PC-3 (cell line): ENCODE measurements around the gene SLC25A26. TPM values are rescaled to one million over a fixed set of nuclear protein-coding genes. Genes with fewer than 3 reads are reported as not detected.

Source experiments
- ATAC-seq: fragments of 200-7000 bp; cut with Tn5 transposase; 2 replicates; pipeline ENCODE4 v1.9.1; 2020; ENCODE audit warnings: mild to moderate bottlenecking, moderate library complexity
- BruUV-seq: library from RNA; stranded (reverse); fragments of 400-500 nt; replicated peaks from 2 replicates; lab custom pipeline; 2021; lab: Mats Ljungman, UMichigan
- CTCF ChIA-PET: fragments of 300-600 bp; sonication (Branson Sonifier 250); formaldehyde crosslinking; loops from one replicate; lab custom pipeline; 2022; ENCODE audit warnings: antibody characterized with exemption; lab: Charles Lee
- POLR2A ChIA-PET: fragments of 300-600 bp; sonication (Branson Sonifier 250); formaldehyde crosslinking; loops from one replicate; lab custom pipeline; 2022; ENCODE audit warnings: antibody characterized with exemption; ENCODE audit not compliant: unreplicated experiment; lab: Charles Lee
- DNase-seq: peaks from one replicate; pipeline ENCODE4 v3.0.0-alpha.2; 2015
- H2AFZ ChIP-seq: fragments of 300-600 bp; sonication (generic); 2 replicates; pipeline ENCODE4 v1.6.0; 2016; ENCODE audit warnings: antibody characterized with exemption, low read length
- H3F3A ChIP-seq: fragments of 300-600 bp; sonication (generic); one replicate; pipeline ENCODE4 v1.6.0; 2017; ENCODE audit warnings: antibody characterized with exemption, low read length, control low read depth, mild to moderate bottlenecking; ENCODE audit not compliant: unreplicated experiment
- H3K27ac ChIP-seq: fragments of 300-600 bp; sonication (generic); 2 replicates; pipeline ENCODE4 v1.5.1; 2016; ENCODE audit warnings: mild to moderate bottlenecking, low read length
- H3K27me3 ChIP-seq: fragments of 300-600 bp; sonication (generic); 2 replicates; pipeline ENCODE4 v1.6.1; 2016; ENCODE audit warnings: low read length, mixed read lengths
- H3K36me3 ChIP-seq: fragments of 300-600 bp; sonication (generic); 2 replicates; pipeline ENCODE4 v1.6.1; 2016; ENCODE audit warnings: low read depth, mixed run types, low read length, mixed read lengths
- H3K4me1 ChIP-seq: fragments of 300-600 bp; sonication (generic); 2 replicates; pipeline ENCODE4 v1.5.1; 2016; ENCODE audit warnings: low read length; ENCODE audit not compliant: insufficient read depth
- H3K4me2 ChIP-seq: fragments of 300-600 bp; sonication (generic); 2 replicates; pipeline ENCODE4 v1.6.0; 2016; ENCODE audit warnings: low read length
- H3K4me3 ChIP-seq: fragments of 300-600 bp; sonication (generic); 2 replicates; pipeline ENCODE4 v1.5.1; 2016; ENCODE audit warnings: mild to moderate bottlenecking, low read length, mixed read lengths
- H3K79me2 ChIP-seq: fragments of 300-600 bp; sonication (generic); 2 replicates; pipeline ENCODE4 v1.6.1; 2017; ENCODE audit warnings: low read length, mixed read lengths
- H3K9ac ChIP-seq: fragments of 300-600 bp; sonication (generic); 2 replicates; pipeline ENCODE4 v1.6.0; 2016; ENCODE audit warnings: mild to moderate bottlenecking, low read length
- H3K9me2 ChIP-seq: fragments of 300-600 bp; sonication (generic); replicated peaks from 2 replicates; pipeline ENCODE4 v1.6.1; 2016; ENCODE audit warnings: mixed run types, low read length, mixed read lengths
- H3K9me3 ChIP-seq: fragments of 300-600 bp; sonication (generic); 2 replicates; pipeline ENCODE4 v1.6.1; 2016; ENCODE audit warnings: low read length, mixed read lengths
- H4K20me1 ChIP-seq: fragments of 300-600 bp; sonication (generic); 2 replicates; pipeline ENCODE4 v1.6.1; 2016; ENCODE audit warnings: low read length, mixed read lengths
- EZH2 ChIP-seq: fragments of 300-600 bp; sonication (generic); IDR thresholded peaks from one replicate; pipeline ENCODE4 v1.6.1; 2017; ENCODE audit warnings: antibody characterized with exemption, mild to moderate bottlenecking, low read length; ENCODE audit not compliant: unreplicated experiment
- EZH2phosphoT487 ChIP-seq: fragments of 300-600 bp; sonication (generic); IDR thresholded peaks from 2 replicates; pipeline ENCODE4 v1.6.1; 2018; ENCODE audit warnings: mild to moderate bottlenecking, antibody characterized with exemption, low read length, borderline replicate concordance
- intact Hi-C: fragments of 100-400 bp; cut with micrococcal nuclease; formaldehyde crosslinking; loops from 2 replicates; pipeline ENCODE4 v1.9.0; 2023
- total RNA-seq: library from RNA; depleted of rRNA; stranded (reverse); fragments of >200 nt; gene quantifications from 2 replicates; pipeline ENCODE4 v1.2.3, GENCODE V29; 2014
- TF ChIP-seq, protein P1 (sequence below): fragments of 300-600 bp; sonication (generic); conservative IDR thresholded peaks from 2 replicates; pipeline ENCODE4 v1.5.1; 2017; ENCODE audit warnings: antibody characterized with exemption, low read depth, mild to moderate bottlenecking, low read length

The SLC25A26 gene
- total RNA-seq, 1 experiment from 2014 or later, result 7.9 TPM

DNA sequence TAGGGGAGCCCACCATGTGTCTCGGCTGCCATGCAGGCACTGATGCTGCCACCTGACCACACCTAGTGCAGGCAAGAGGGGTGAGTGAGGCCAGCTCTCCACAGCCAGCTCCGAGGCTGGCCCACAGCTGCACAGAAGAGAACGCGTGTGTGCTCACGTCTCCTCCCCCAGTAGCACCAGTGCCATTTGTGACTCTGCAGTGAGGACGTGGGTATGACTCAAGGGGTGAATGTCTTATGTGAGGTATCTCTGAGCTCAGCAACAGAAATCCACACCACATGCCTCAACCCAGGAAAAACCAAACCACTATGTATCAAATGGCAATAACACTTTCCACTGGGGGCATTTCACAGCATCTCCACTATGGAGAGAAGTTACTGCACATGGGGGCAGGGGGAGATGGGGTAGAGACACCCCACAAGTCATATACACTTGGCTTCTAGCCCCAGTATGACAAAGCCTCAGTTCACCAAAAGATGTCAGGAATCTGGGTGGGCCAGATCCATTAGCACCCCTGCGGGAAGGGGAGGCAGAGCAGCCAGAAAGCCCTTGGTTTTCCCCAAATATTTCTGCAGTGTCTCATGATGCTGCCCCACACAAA, 192.4 kb downstream of the SLC25A26 start:
- Histone ChIP-seq H3K27ac (no peak overlapping the region), H4K20me1 (no peaks in the 10 kb centered on the region), H2AFZ (no peak overlapping the region), H3K79me2 (no peaks in the 10 kb centered on the region), H3F3A (no peaks in the 10 kb centered on the region), H3K9ac (no peak overlapping the region), H3K4me2 (no peak overlapping the region), H3K36me3 (no peaks in the 10 kb centered on the region), H3K9me2 (no peaks in the 10 kb centered on the region), H3K4me1 (no peaks in the 10 kb centered on the region), H3K9me3 (no peaks in the 10 kb centered on the region), H3K4me3 (no peak overlapping the region), H3K27me3 (no peaks in the 10 kb centered on the region)
- TF ChIP-seq EZH2, result no peak
- TF ChIP-seq EZH2phosphoT487, result no peak
- TF ChIP-seq, protein P1, sequence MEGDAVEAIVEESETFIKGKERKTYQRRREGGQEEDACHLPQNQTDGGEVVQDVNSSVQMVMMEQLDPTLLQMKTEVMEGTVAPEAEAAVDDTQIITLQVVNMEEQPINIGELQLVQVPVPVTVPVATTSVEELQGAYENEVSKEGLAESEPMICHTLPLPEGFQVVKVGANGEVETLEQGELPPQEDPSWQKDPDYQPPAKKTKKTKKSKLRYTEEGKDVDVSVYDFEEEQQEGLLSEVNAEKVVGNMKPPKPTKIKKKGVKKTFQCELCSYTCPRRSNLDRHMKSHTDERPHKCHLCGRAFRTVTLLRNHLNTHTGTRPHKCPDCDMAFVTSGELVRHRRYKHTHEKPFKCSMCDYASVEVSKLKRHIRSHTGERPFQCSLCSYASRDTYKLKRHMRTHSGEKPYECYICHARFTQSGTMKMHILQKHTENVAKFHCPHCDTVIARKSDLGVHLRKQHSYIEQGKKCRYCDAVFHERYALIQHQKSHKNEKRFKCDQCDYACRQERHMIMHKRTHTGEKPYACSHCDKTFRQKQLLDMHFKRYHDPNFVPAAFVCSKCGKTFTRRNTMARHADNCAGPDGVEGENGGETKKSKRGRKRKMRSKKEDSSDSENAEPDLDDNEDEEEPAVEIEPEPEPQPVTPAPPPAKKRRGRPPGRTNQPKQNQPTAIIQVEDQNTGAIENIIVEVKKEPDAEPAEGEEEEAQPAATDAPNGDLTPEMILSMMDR, result no peak
- CTCF ChIA-PET, result no interaction called here
- DNase-seq (peak; percentile 4), ATAC-seq (no peak)
- BruUV-seq, result no TSS peak
- intact Hi-C loops, result no loop called here
- POLR2A ChIA-PET, result no interaction called here

DNA sequence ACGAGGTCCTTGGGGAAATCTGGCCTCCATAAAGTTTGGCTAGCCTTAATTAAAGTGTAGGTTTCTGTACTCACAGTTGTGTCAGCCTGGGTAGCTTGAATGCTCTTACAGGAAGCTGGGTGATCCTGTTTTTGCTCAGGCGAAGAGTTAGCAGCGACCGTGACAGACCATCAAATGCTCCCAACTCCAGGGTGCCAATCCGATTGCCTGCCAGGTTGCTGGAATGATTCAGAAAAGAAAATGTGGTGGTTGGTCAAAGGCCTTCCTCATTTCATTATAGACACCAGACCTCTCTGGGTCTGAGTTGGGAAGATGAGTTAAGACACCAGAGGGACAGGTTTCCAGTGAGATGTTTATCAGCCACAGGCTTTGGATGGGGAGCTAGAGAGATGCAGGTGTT, 194.0 kb downstream of the SLC25A26 start:
- TF ChIP-seq EZH2phosphoT487 (no peak), EZH2 (no peak)
- TF ChIP-seq, protein P1, result no peak
- ChIA-PET CTCF (no interaction called here), POLR2A (no interaction called here)
- H3K9me2 ChIP-seq, result no peaks in the 10 kb centered on the region
- H3F3A ChIP-seq, result no peaks in the 10 kb centered on the region
- ATAC-seq, result no peak
- no peaks in the 10 kb centered on the region for H3K27me3 ChIP-seq
- H3K79me2 ChIP-seq, result no peaks in the 10 kb centered on the region
- H4K20me1 ChIP-seq, result no peaks in the 10 kb centered on the region
- no peak overlapping the region for H3K4me2 ChIP-seq
- no peaks in the 10 kb centered on the region for H3K36me3 ChIP-seq
- no peak overlapping the region for H2AFZ ChIP-seq
- BruUV-seq, result no TSS peak
- no peak for DNase-seq
- intact Hi-C loops, result no loop called here
- no peak overlapping the region for H3K4me3 ChIP-seq
- H3K27ac ChIP-seq, result no peak overlapping the region
- H3K9me3 ChIP-seq, result no peaks in the 10 kb centered on the region
- H3K4me1 ChIP-seq, result no peaks in the 10 kb centered on the region
- no peak overlapping the region for H3K9ac ChIP-seq

DNA sequence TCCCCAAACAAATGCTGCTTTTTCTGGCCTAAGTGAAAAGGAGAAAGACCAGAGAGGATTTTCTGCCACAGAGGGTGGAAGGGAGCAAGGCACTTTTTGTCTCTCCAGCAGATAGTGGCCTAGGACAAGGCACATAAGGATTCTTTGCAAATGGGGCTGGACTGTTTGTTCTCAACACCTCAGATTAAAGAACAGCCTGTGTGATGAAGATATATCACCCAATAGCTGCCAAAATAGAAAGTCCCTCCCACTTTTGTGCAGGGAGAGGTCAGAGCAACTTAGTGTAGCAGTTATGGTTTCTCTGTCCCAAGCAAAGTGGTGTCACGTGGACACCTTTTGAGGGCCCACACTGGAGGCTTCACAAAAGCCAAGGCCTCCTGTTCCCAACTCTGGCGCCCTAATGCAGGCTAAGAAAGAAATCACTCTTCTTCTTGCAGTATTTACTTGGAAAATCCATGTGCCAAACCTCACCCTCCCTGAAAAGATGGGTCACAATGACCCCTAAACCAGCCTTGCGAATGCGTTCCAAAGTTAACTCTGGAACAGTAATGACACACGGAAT, 195.1 kb downstream of the SLC25A26 start:
- Histone ChIP-seq H3K27ac (no peak overlapping the region), H4K20me1 (no peaks in the 10 kb centered on the region), H3K9me2 (no peaks in the 10 kb centered on the region), H3K27me3 (no peaks in the 10 kb centered on the region), H3K4me1 (no peaks in the 10 kb centered on the region), H3K4me3 (no peak overlapping the region), H3K9me3 (no peaks in the 10 kb centered on the region), H3K9ac (no peak overlapping the region), H2AFZ (no peak overlapping the region), H3K4me2 (no peak overlapping the region), H3K79me2 (no peaks in the 10 kb centered on the region), H3F3A (no peaks in the 10 kb centered on the region), H3K36me3 (no peaks in the 10 kb centered on the region)
- DNase-seq (no peak), ATAC-seq (no peak)
- CTCF ChIA-PET, result no interaction called here
- POLR2A ChIA-PET, result no interaction called here
- intact Hi-C loops, result no loop called here
- BruUV-seq, result no TSS peak
- TF ChIP-seq EZH2, result no peak
- TF ChIP-seq EZH2phosphoT487, result no peak
- TF ChIP-seq, protein P1, result no peak
